Measurements from ENCODE around the gene SH3BP2. TPM values are rescaled to one million over a fixed set of nuclear protein-coding genes. Genes with fewer than 3 reads are reported as not detected.

SH3BP2 gene
- total and polyA plus RNA-seq, 2 donors from 2014 or later = 27.3 to 128 TPM

- DNase-seq (no peak), FAIRE-seq (no peak)
- no peak overlapping the region for H3K4me3 ChIP-seq (ENCODE audit: low read length in 3 of 3)
- H3K4me1 ChIP-seq (ENCODE audit: control insufficient read depth in 2 of 3, insufficient read depth in 2 of 3, low read depth in 1 of 3, low read length in 3 of 3) = no peaks in the 10 kb centered on the region
- intact Hi-C loops (cut with DNase I) = no loop called here
- peaks cover 7 to 44% (median 29%) of the 10 kb centered on the region in 3 donors for H3K36me3 ChIP-seq (ENCODE audit: control insufficient read depth in 2 of 3, insufficient read depth in 3 of 3, low read length in 3 of 3)
- H3K27ac ChIP-seq (ENCODE audit: low read depth in 2 of 2, low read length in 2 of 2) = no peak overlapping the region
- H3K27me3 ChIP-seq (ENCODE audit: control insufficient read depth, insufficient read depth, low read length) = no peaks in the 10 kb centered on the region
- H3K9ac ChIP-seq (ENCODE audit: low read length in 3 of 3) = no peak overlapping the region
- no peaks in the 10 kb centered on the region for H3K9me3 ChIP-seq (ENCODE audit: control insufficient read depth in 2 of 3, insufficient read depth in 1 of 3, low read length in 3 of 3)
- TF ChIP-seq CTCF (IDR thresholded peaks at IDR 0.05; ENCODE audit: borderline replicate concordance, extremely low read depth, insufficient read depth) = no peak
Observed at GRCh38 chr4:2886622-2887021, 93.7 kb downstream of the SH3BP2 start.

GRCh38 chr4:2887343-2887742 lies 94.5 kb downstream of the SH3BP2 start:
- DNase-seq (peak in 1 of 5 donors; percentile 18), FAIRE-seq (no peak)
- H3K4me1 ChIP-seq (ENCODE audit: control insufficient read depth in 2 of 3, insufficient read depth in 2 of 3, low read depth in 1 of 3, low read length in 3 of 3) = no peaks in the 10 kb centered on the region
- no peak overlapping the region for H3K27ac ChIP-seq (ENCODE audit: low read depth in 2 of 2, low read length in 2 of 2)
- intact Hi-C loops (cut with DNase I) = no loop called here
- H3K9ac ChIP-seq (ENCODE audit: low read length in 3 of 3) = no peak overlapping the region
- peaks cover 6 to 37% (median 27%) of the 10 kb centered on the region in 3 donors for H3K36me3 ChIP-seq (ENCODE audit: control insufficient read depth in 2 of 3, insufficient read depth in 3 of 3, low read length in 3 of 3)
- H3K4me3 ChIP-seq (ENCODE audit: low read length in 3 of 3) = no peak overlapping the region
- TF ChIP-seq CTCF (IDR thresholded peaks at IDR 0.05; ENCODE audit: borderline replicate concordance, extremely low read depth, insufficient read depth) = no peak
- no peaks in the 10 kb centered on the region for H3K9me3 ChIP-seq (ENCODE audit: control insufficient read depth in 2 of 3, insufficient read depth in 1 of 3, low read length in 3 of 3)
- no peaks in the 10 kb centered on the region for H3K27me3 ChIP-seq (ENCODE audit: control insufficient read depth, insufficient read depth, low read length)

DNA sequence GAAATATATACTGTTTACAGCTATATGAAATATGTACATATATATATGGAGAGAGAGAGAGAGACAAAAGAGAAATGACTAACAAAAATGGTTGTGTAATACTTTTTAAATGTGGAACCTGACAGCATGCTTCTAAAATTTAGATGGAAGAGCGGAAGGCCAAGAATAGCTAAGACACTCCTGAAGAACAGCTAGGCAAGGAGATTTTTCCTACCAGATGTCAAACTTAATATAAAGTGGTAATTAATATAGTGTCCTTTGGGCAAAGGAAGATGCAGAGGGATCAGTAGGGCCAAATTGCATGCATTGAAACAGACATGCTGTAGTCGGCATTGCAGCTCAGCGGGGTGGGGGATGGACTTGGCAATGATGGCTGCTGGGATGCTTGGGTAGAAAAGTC lies 96.0 kb downstream of the SH3BP2 start:
- Histone ChIP-seq H3K4me3 (ENCODE audit: low read length in 3 of 3) (no peak overlapping the region), H3K4me1 (ENCODE audit: control insufficient read depth in 2 of 3, insufficient read depth in 2 of 3, low read depth in 1 of 3, low read length in 3 of 3) (no peaks in the 10 kb centered on the region), H3K36me3 (ENCODE audit: control insufficient read depth in 2 of 3, insufficient read depth in 3 of 3, low read length in 3 of 3) (peaks cover 5 to 29% (median 24%) of the 10 kb centered on the region in 3 donors), H3K9me3 (ENCODE audit: control insufficient read depth in 2 of 3, insufficient read depth in 1 of 3, low read length in 3 of 3) (no peaks in the 10 kb centered on the region), H3K27me3 (ENCODE audit: control insufficient read depth, insufficient read depth, low read length) (no peaks in the 10 kb centered on the region), H3K27ac (ENCODE audit: low read depth in 2 of 2, low read length in 2 of 2) (no peak overlapping the region), H3K9ac (ENCODE audit: low read length in 3 of 3) (no peak overlapping the region)
- no peak for TF ChIP-seq CTCF (IDR thresholded peaks at IDR 0.05; ENCODE audit: borderline replicate concordance, extremely low read depth, insufficient read depth)
- DNase-seq (peak in 1 of 5 donors; percentile 26), FAIRE-seq (no peak)
- intact Hi-C loops (cut with DNase I) = no loop called here

Other genes starting within 250 kb of the SH3BP2 start
- gene TNIP2, start 36.7 kb upstream of the SH3BP2 start, total RNA-seq = 44.4 TPM
- gene TNIP2, start 36.7 kb upstream of the SH3BP2 start, polyA plus RNA-seq (ENCODE audit: insufficient read depth, low read depth, low replicate concordance) = 43.1 TPM
- gene ADD1, start 50.8 kb downstream of the SH3BP2 start, total RNA-seq = 313 TPM
- gene ADD1, start 50.8 kb downstream of the SH3BP2 start, polyA plus RNA-seq (ENCODE audit: insufficient read depth, low read depth, low replicate concordance) = 232 TPM
- gene NOP14, start 170.3 kb downstream of the SH3BP2 start, total RNA-seq = 22.0 TPM
- gene NOP14, start 170.3 kb downstream of the SH3BP2 start, polyA plus RNA-seq (ENCODE audit: insufficient read depth, low read depth, low replicate concordance) = 15.1 TPM
- 4.3 TPM for gene GRK4, start 170.5 kb downstream of the SH3BP2 start, total RNA-seq
- 4.3 TPM for gene GRK4, start 170.5 kb downstream of the SH3BP2 start, polyA plus RNA-seq (ENCODE audit: insufficient read depth, low read depth, low replicate concordance)

Measured in kidney (tissue), 14 donors.